ENCODE results near the gene NPIPA5.
"Not testable (repeated sequence)": the region's sequence is repeated elsewhere in the genome, so short reads cannot be mapped to it uniquely, and the experiment has no call there.

The NPIPA5 gene

GRCh38 chr16:15378194-15378593 lies at the start of gene NPIPA5:
Gene NPIPA5, minus strand, starts transcription at chr16:15378294. Its CDS starts 0 bp downstream, at chr16:15378294.
- H3K4me3 ChIP-seq, H3K9me3 ChIP-seq, H3K27me3 ChIP-seq, H3K27ac ChIP-seq, H3K4me2 ChIP-seq, H3K9ac ChIP-seq, H3K4me1 ChIP-seq, H3K36me3 ChIP-seq, H4K20me1 ChIP-seq: not testable (repeated sequence)

- H3K27me3 ChIP-seq = peaks cover 2% of the 10 kb centered on the region; the same call in 1 of the 2 replicates
- no peak overlapping the region for H3K4me3 ChIP-seq
- TF ChIP-seq Cebpa-rat (IDR thresholded peaks at IDR 0.05) = no peak
- no peak overlapping the region for H3K4me2 ChIP-seq
- H3K4me1 ChIP-seq = peaks cover 10% of the 10 kb centered on the region
- no peaks in the 10 kb centered on the region for H3K36me3 ChIP-seq
- H3K9me3 ChIP-seq = no peaks in the 10 kb centered on the region
- H3K27ac ChIP-seq = no peak overlapping the region
- H3K9ac ChIP-seq = no peak overlapping the region
- H4K20me1 ChIP-seq = no peaks in the 10 kb centered on the region
Observed at GRCh38 chr16:15427648-15428239, 49.6 kb upstream of the NPIPA5 start.

GRCh38 chr16:15426796-15427195 lies 48.7 kb upstream of the NPIPA5 start:
- H3K4me3 ChIP-seq = no peak overlapping the region
- H3K36me3 ChIP-seq = no peaks in the 10 kb centered on the region
- no peak for TF ChIP-seq Cebpa-rat (IDR thresholded peaks at IDR 0.05)
- H4K20me1 ChIP-seq = no peaks in the 10 kb centered on the region
- no peak overlapping the region for H3K4me2 ChIP-seq
- no peak overlapping the region for H3K9ac ChIP-seq
- H3K9me3 ChIP-seq = no peaks in the 10 kb centered on the region
- H3K27ac ChIP-seq = no peak overlapping the region
- peaks cover 10% of the 10 kb centered on the region for H3K4me1 ChIP-seq
- no peaks in the 10 kb centered on the region for H3K27me3 ChIP-seq

- Histone ChIP-seq H3K27me3 (no peaks in the 10 kb centered on the region), H3K4me3 (no peak overlapping the region), H3K9me3 (no peaks in the 10 kb centered on the region), H3K4me1 (peaks cover 10% of the 10 kb centered on the region), H3K4me2 (peak overlapping the region; percentile 14), H3K27ac (no peak overlapping the region), H3K9ac (no peak overlapping the region), H3K36me3 (no peaks in the 10 kb centered on the region), H4K20me1 (no peaks in the 10 kb centered on the region)
- TF ChIP-seq Cebpa-rat (IDR thresholded peaks at IDR 0.05) = no peak
Observed at GRCh38 chr16:15425861-15426260, 47.8 kb upstream of the NPIPA5 start.

- H3K27me3 ChIP-seq = no peaks in the 10 kb centered on the region
- H3K9ac ChIP-seq = no peak overlapping the region
- no peak overlapping the region for H3K4me2 ChIP-seq
- no peaks in the 10 kb centered on the region for H4K20me1 ChIP-seq
- H3K4me3 ChIP-seq = no peak overlapping the region
- H3K9me3 ChIP-seq = no peaks in the 10 kb centered on the region
- TF ChIP-seq Cebpa-rat (IDR thresholded peaks at IDR 0.05) = no peak
- H3K27ac ChIP-seq = no peak overlapping the region
- no peaks in the 10 kb centered on the region for H3K36me3 ChIP-seq
- H3K4me1 ChIP-seq = peaks cover 10% of the 10 kb centered on the region
Observed at GRCh38 chr16:15422222-15422621, 44.1 kb upstream of the NPIPA5 start.

- H3K4me1 ChIP-seq = peaks cover 10% of the 10 kb centered on the region
Observed at GRCh38 chr16:15421696-15422095, 43.6 kb upstream of the NPIPA5 start.

GRCh38 chr16:15418206-15418605 lies 40.1 kb upstream of the NPIPA5 start:
- TF ChIP-seq Cebpa-rat (IDR thresholded peaks at IDR 0.05) = no peak
- no peaks in the 10 kb centered on the region for H3K9me3 ChIP-seq
- H4K20me1 ChIP-seq = no peaks in the 10 kb centered on the region
- no peak overlapping the region for H3K9ac ChIP-seq
- no peak overlapping the region for H3K27ac ChIP-seq
- H3K36me3 ChIP-seq = no peaks in the 10 kb centered on the region
- H3K4me1 ChIP-seq = 0 out of 2 replicates have a peak, but pooled peaks cover 4% of the 10 kb centered on the region
- H3K4me3 ChIP-seq = no peak overlapping the region
- no peak overlapping the region for H3K4me2 ChIP-seq
- H3K27me3 ChIP-seq = no peaks in the 10 kb centered on the region

More at GRCh38 chr16:15421696-15422095, 43.6 kb upstream of the NPIPA5 start:
- H3K4me2 ChIP-seq, H3K4me3 ChIP-seq, H3K27me3 ChIP-seq, H3K27ac ChIP-seq, H3K9me3 ChIP-seq, H3K9ac ChIP-seq, H4K20me1 ChIP-seq, H3K36me3 ChIP-seq: not testable (repeated sequence)

- TF ChIP-seq Cebpa-rat (IDR thresholded peaks at IDR 0.05) = no peak
- peaks cover 11% of the 10 kb centered on the region for H3K4me1 ChIP-seq
- H3K27ac ChIP-seq = no peak overlapping the region
- H3K9me3 ChIP-seq = no peaks in the 10 kb centered on the region
- H3K27me3 ChIP-seq = no peaks in the 10 kb centered on the region
- no peaks in the 10 kb centered on the region for H3K36me3 ChIP-seq
- no peak overlapping the region for H3K9ac ChIP-seq
- H4K20me1 ChIP-seq = no peaks in the 10 kb centered on the region
- no peak overlapping the region for H3K4me3 ChIP-seq
- H3K4me2 ChIP-seq = no peak overlapping the region
Observed at GRCh38 chr16:15417197-15417596, 39.1 kb upstream of the NPIPA5 start.

- Histone ChIP-seq H3K4me1 (peaks cover 14% of the 10 kb centered on the region), H3K9me3 (no peaks in the 10 kb centered on the region), H3K27me3 (no peaks in the 10 kb centered on the region), H4K20me1 (no peaks in the 10 kb centered on the region), H3K9ac (no peak overlapping the region), H3K36me3 (no peaks in the 10 kb centered on the region), H3K4me2 (no peak overlapping the region), H3K27ac (no peak overlapping the region), H3K4me3 (no peak overlapping the region)
- no peak for TF ChIP-seq Cebpa-rat (IDR thresholded peaks at IDR 0.05)
Observed at GRCh38 chr16:15415511-15415985, 37.5 kb upstream of the NPIPA5 start.

GRCh38 chr16:15409476-15409875 lies 31.4 kb upstream of the NPIPA5 start:
- not testable (repeated sequence) for H3K4me2 ChIP-seq, H3K9ac ChIP-seq, H3K36me3 ChIP-seq, H3K27me3 ChIP-seq, H4K20me1 ChIP-seq, H3K27ac ChIP-seq, H3K4me3 ChIP-seq, H3K9me3 ChIP-seq
- peaks cover 55% of the 10 kb centered on the region for H3K4me1 ChIP-seq

- H3K27ac ChIP-seq, H3K9me3 ChIP-seq, H3K4me3 ChIP-seq, H3K9ac ChIP-seq, H4K20me1 ChIP-seq, H3K27me3 ChIP-seq, H3K36me3 ChIP-seq: not testable (repeated sequence)
- peaks cover 63% of the 10 kb centered on the region for H3K4me1 ChIP-seq
- H3K4me2 ChIP-seq = peak overlapping the region; percentile 61
Observed at GRCh38 chr16:15407756-15408155, 29.7 kb upstream of the NPIPA5 start.
